Sigmoid colon (tissue), 7 donors: ENCODE measurements around the gene GALNT6. TPM values are rescaled to one million over a fixed set of nuclear protein-coding genes. Genes with fewer than 3 reads are reported as not detected.

Experiments used
- DNase-seq: peaks from one replicate; pipeline ENCODE4 v3.0.0-alpha.2; 2019
- H3K27ac ChIP-seq, 4 donors: fragments of 200-600 bp; sonication (generic); one replicate each; pipeline ENCODE4 v1.5.1; 2016 to 2019; ENCODE audit warnings: mild to moderate bottlenecking in 1 of 4
- H3K27me3 ChIP-seq, 3 donors: fragments of 200-600 bp; sonication (generic); one replicate each; pipeline ENCODE4 v1.5.1; 2019; ENCODE audit warnings: mild to moderate bottlenecking in 1 of 3
- H3K36me3 ChIP-seq, 4 donors: fragments of 200-600 bp; sonication (generic); one replicate each; pipeline ENCODE4 v1.5.1; 2016 to 2019
- H3K4me1 ChIP-seq, 4 donors: fragments of 200-600 bp; sonication (generic); one replicate each; pipeline ENCODE4 v1.5.1; 2017 to 2019
- H3K4me3 ChIP-seq, 4 donors: fragments of 200-600 bp; sonication (generic); one replicate each; pipeline ENCODE4 v1.5.1; 2017 to 2019; ENCODE audit warnings: mild to moderate bottlenecking in 2 of 4, moderate library complexity in 1 of 4
- H3K9me3 ChIP-seq, 4 donors: fragments of 200-600 bp in 3 of 4; sonication (generic) in 3 of 4; one replicate each; pipeline versions ENCODE4 v1.5.1 to v1.6.1; 2013 to 2019
- CTCF ChIP-seq, 4 experiments: fragments of 450-650 bp in 3 of 4; fragments of 200-600 bp in 1 of 4; IDR thresholded peaks; one replicate each; pipeline ENCODE4 v1.5.1; 2016 to 2019; ENCODE audit warnings: antibody characterized with exemption in 4 of 4, mild to moderate bottlenecking in 3 of 4, moderate library complexity in 2 of 4
- EP300 ChIP-seq, 4 donors: sonication (generic); formaldehyde crosslinking; IDR thresholded peaks; one replicate each; pipeline ENCODE4 v1.6.1; 2017; ENCODE audit warnings: antibody characterized with exemption in 4 of 4
- POLR2A ChIP-seq, 2 donors: fragments of 450-650 bp; IDR thresholded peaks; one replicate each; pipeline ENCODE4 v1.6.1; 2016; ENCODE audit warnings: antibody characterized with exemption in 2 of 2, mild to moderate bottlenecking in 2 of 2, moderate library complexity in 2 of 2
- POLR2AphosphoS5 ChIP-seq, 4 donors: sonication (generic); formaldehyde crosslinking; IDR thresholded peaks; one replicate each; pipeline ENCODE4 v1.6.1; 2017; ENCODE audit warnings: antibody characterized with exemption in 4 of 4
- WGBS, 2 donors: extraction: QIAGEN DNeasy Blood & Tissue Kit; methylation state at CpG; one replicate each; pipeline ENCODE4 v1.1.7; 2013; 5-methylcytosine and 5-hydroxymethylcytosine counted together
- intact Hi-C: fragments of 100-400 bp; cut with DNase I; formaldehyde crosslinking; loops from one replicate; pipeline ENCODE4 v1.15.1; 2023
- polyA plus RNA-seq, 3 donors: library from polyadenylated mRNA; stranded (reverse); fragments of 200-250 nt; gene quantifications; one replicate each; pipeline ENCODE4 v1.2.3, GENCODE V29; 2013
- total RNA-seq, 4 donors: library from RNA; depleted of rRNA; stranded (reverse); fragments of >200 nt; gene quantifications; one replicate each; pipeline ENCODE4 v1.1.0, GENCODE V29; 2016
- donor health status: healthy with polysubstance abuse.
- donor health status: Bipolar disorder and iron deficiency.
- donor health status: healthy.

The GALNT6 gene
- total and polyA plus RNA-seq, 7 donors, result 1.6 to 10.6 (median 6.6) TPM

- Histone ChIP-seq H3K27me3 (no peaks in the 10 kb centered on the region), H3K27ac (no peak overlapping the region), H3K9me3 (no peaks in the 10 kb centered on the region), H3K36me3 (no peaks in the 10 kb centered on the region), H3K4me3 (no peak overlapping the region), H3K4me1 (no peaks in the 10 kb centered on the region)
- 53 to 72% methylated on average over 6 of the region's 6 CpGs for WGBS, 2 donors
- TF ChIP-seq EP300 (IDR thresholded peaks at IDR 0.05), result no peak
- TF ChIP-seq POLR2A (IDR thresholded peaks at IDR 0.05), result no peak
- no peak for TF ChIP-seq POLR2AphosphoS5 (IDR thresholded peaks at IDR 0.05)
- no peak for TF ChIP-seq CTCF (IDR thresholded peaks at IDR 0.05)
- intact Hi-C loops, result no loop called here
- DNase-seq, result no peak
Measured at GRCh38 chr12:51333536-51333935, 57.7 kb downstream of the GALNT6 start.

GRCh38 chr12:51330186-51330585 is 61.0 kb downstream of the GALNT6 start:
- Histone ChIP-seq H3K36me3 (no peaks in the 10 kb centered on the region), H3K4me1 (no peaks in the 10 kb centered on the region), H3K4me3 (no peak overlapping the region), H3K9me3 (no peaks in the 10 kb centered on the region), H3K27ac (no peak overlapping the region), H3K27me3 (no peaks in the 10 kb centered on the region)
- no peak for DNase-seq
- TF ChIP-seq POLR2A (IDR thresholded peaks at IDR 0.05), result no peak
- no peak for TF ChIP-seq POLR2AphosphoS5 (IDR thresholded peaks at IDR 0.05)
- TF ChIP-seq EP300 (IDR thresholded peaks at IDR 0.05), result no peak
- no peak for TF ChIP-seq CTCF (IDR thresholded peaks at IDR 0.05)
- intact Hi-C loops, result no loop called here

GRCh38 chr12:51329742-51330141 is 61.5 kb downstream of the GALNT6 start:
- intact Hi-C loops, result no loop called here
- Histone ChIP-seq H3K4me3 (no peak overlapping the region), H3K9me3 (no peaks in the 10 kb centered on the region), H3K27ac (no peak overlapping the region), H3K36me3 (no peaks in the 10 kb centered on the region), H3K4me1 (no peaks in the 10 kb centered on the region), H3K27me3 (no peaks in the 10 kb centered on the region)
- 59 to 87% methylated on average over 5 of the region's 5 CpGs for WGBS, 2 donors
- no peak for DNase-seq
- TF ChIP-seq EP300 (IDR thresholded peaks at IDR 0.05), result no peak
- no peak for TF ChIP-seq POLR2AphosphoS5 (IDR thresholded peaks at IDR 0.05)
- TF ChIP-seq POLR2A (IDR thresholded peaks at IDR 0.05), result no peak
- TF ChIP-seq CTCF (IDR thresholded peaks at IDR 0.05), result no peak

- no peaks in the 10 kb centered on the region for H3K36me3 ChIP-seq
- intact Hi-C loops, result no loop called here
- no peak for TF ChIP-seq CTCF (IDR thresholded peaks at IDR 0.05)
- no peak for TF ChIP-seq POLR2A (IDR thresholded peaks at IDR 0.05)
- TF ChIP-seq POLR2AphosphoS5 (IDR thresholded peaks at IDR 0.05), result no peak
- no peak for TF ChIP-seq EP300 (IDR thresholded peaks at IDR 0.05)
- no peaks in the 10 kb centered on the region for H3K4me1 ChIP-seq
- no peaks in the 10 kb centered on the region for H3K9me3 ChIP-seq
- 72 to 82% methylated on average over 4 of the region's 4 CpGs for WGBS, 2 donors
- no peaks in the 10 kb centered on the region for H3K27me3 ChIP-seq
- H3K27ac ChIP-seq, result no peak overlapping the region
- no peak overlapping the region for H3K4me3 ChIP-seq
- DNase-seq, result no peak
Measured at GRCh38 chr12:51328587-51328986, 62.6 kb downstream of the GALNT6 start.

GRCh38 chr12:51326698-51327439 is 64.3 kb downstream of the GALNT6 start:
- TF ChIP-seq EP300 (IDR thresholded peaks at IDR 0.05) (no peak), POLR2AphosphoS5 (IDR thresholded peaks at IDR 0.05) (no peak)
- no peak for DNase-seq
- Histone ChIP-seq H3K36me3 (no peaks in the 10 kb centered on the region), H3K27me3 (no peaks in the 10 kb centered on the region), H3K4me3 (no peak overlapping the region), H3K4me1 (no peaks in the 10 kb centered on the region), H3K27ac (peak overlapping the region in 2 of 4 donors; percentile 8 to 21), H3K9me3 (no peaks in the 10 kb centered on the region)
- intact Hi-C loops, result no loop called here
- 48 to 82% methylated on average over 7 of the region's 7 CpGs for WGBS, 2 donors
